ENCODE data around the gene SH2B2. TPM values are rescaled to one million over a fixed set of nuclear protein-coding genes. Genes with fewer than 3 reads are reported as not detected.

The SH2B2 gene
- total and polyA plus RNA-seq, 7 donors: 13.1 to 36.3 (median 27.3) TPM

DNA sequence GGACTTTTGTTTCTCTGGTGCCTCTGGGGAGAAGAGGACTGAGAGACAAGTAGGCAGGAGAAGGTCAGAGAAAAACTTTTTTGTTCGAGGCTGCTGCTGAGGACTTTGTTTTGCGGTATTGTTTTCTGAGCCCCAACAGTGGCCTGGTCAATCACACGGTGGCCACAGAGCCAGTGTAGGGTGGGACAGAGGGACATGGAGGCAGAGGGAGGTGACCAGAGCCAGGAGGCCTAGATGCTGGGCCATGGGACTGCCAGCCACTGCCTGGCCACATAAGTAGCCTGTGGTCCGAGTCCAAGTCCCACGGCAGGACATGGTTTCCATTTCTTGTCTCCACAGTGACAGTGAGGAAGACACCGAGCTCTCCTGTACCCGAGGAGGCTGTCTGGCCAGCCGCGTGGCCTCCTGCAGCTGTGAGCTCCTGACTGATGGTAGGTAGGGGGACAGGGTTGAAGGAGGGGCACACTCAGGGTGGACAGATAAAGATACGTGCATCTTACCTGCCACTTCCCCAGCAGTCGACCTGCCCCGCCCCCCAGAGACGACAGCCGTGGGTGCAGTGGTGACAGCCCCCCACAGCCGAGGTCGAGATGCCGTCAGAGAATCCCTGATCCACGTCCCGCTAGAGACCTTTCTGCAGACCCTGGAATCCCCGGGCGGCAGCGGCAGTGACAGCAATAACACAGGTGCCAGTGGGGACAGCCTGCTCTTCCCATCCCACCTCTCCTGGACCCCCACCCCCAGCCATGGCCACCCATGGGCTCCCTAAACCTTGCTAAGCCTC lies 27.5 kb downstream of the SH2B2 start:
- no peak for ATAC-seq

DNA sequence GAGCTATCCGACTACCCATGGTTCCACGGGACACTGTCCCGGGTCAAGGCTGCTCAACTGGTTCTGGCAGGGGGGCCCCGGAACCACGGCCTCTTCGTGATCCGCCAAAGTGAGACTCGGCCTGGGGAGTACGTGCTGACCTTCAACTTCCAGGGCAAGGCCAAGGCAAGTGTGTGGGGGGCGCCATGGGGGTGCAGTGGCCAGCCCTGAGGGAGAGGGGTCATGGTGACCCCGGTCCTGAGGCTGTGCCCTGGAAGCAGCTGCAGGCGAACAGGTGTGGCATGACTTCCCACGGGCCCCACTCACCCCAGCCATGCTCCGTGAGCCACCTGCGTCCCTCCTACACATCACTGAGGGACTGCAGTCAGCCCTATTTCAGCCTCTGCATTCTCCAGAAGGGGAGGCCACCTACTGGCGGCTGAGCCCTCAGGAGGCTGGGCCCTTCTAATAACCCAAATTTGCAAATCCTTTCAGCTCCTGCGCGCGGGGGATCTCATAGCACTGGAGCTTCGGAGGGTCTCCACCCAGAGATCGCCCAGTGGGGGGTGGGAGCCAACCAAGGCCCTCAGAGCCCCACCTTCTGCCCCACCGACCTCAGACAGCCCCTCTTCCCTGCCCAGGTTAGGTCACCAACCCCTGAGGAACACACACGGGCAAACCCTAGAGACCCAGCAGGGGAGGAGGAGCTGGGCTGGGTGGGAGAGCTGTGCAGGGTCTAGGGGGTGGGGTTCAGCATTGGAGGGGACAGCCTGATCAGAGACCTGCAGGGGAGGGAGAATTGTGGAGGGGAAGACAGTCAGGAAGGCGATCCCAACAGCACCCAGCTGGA lies 30.8 kb downstream of the SH2B2 start:
- intact Hi-C loops (cut with DNase I): loop anchor here in 1 of 2 donors (5.0 kb wide), 1 partner anchor 35 kb away; no protein-coding TSS in a partner anchor
- Histone ChIP-seq H3K4me3 (no peak overlapping the region), H3K27ac (no peak overlapping the region), H3K9me3 (no peaks in the 10 kb centered on the region), H3K4me1 (no peaks in the 10 kb centered on the region), H3K36me3 (ENCODE audit: insufficient read depth in 1 of 2, low read depth in 1 of 2) (peaks cover 0 to 44% of the 10 kb centered on the region in 2 donors), H3K27me3 (ENCODE audit: insufficient read depth in 3 of 3, low read length in 2 of 3) (no peaks in the 10 kb centered on the region)
- TF ChIP-seq, protein P1, sequence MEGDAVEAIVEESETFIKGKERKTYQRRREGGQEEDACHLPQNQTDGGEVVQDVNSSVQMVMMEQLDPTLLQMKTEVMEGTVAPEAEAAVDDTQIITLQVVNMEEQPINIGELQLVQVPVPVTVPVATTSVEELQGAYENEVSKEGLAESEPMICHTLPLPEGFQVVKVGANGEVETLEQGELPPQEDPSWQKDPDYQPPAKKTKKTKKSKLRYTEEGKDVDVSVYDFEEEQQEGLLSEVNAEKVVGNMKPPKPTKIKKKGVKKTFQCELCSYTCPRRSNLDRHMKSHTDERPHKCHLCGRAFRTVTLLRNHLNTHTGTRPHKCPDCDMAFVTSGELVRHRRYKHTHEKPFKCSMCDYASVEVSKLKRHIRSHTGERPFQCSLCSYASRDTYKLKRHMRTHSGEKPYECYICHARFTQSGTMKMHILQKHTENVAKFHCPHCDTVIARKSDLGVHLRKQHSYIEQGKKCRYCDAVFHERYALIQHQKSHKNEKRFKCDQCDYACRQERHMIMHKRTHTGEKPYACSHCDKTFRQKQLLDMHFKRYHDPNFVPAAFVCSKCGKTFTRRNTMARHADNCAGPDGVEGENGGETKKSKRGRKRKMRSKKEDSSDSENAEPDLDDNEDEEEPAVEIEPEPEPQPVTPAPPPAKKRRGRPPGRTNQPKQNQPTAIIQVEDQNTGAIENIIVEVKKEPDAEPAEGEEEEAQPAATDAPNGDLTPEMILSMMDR (IDR thresholded peaks at IDR 0.05): no peak
- ATAC-seq (peak in 2 of 4 donors; percentile 39 to 47), DNase-seq (no peak)
- WGBS, 3 donors: 71 to 78% (median 72%) methylated on average over 24 of the region's 24 CpGs

More for the DNA sequence above, 27.5 kb downstream of the SH2B2 start:
- TF ChIP-seq, protein P1 (IDR thresholded peaks at IDR 0.05): no peak
- Histone ChIP-seq H3K4me1 (no peaks in the 10 kb centered on the region), H3K27me3 (ENCODE audit: insufficient read depth in 3 of 3, low read length in 2 of 3) (no peaks in the 10 kb centered on the region), H3K27ac (no peak overlapping the region), H3K36me3 (ENCODE audit: insufficient read depth in 1 of 2, low read depth in 1 of 2) (peaks cover 0 to 39% of the 10 kb centered on the region in 2 donors), H3K4me3 (no peak overlapping the region), H3K9me3 (no peaks in the 10 kb centered on the region)
- WGBS, 3 donors: 85 to 92% (median 89%) methylated on average over 21 to 22 of the region's 22 CpGs
- no peak for DNase-seq
- intact Hi-C loops (cut with DNase I): no loop called here

DNA sequence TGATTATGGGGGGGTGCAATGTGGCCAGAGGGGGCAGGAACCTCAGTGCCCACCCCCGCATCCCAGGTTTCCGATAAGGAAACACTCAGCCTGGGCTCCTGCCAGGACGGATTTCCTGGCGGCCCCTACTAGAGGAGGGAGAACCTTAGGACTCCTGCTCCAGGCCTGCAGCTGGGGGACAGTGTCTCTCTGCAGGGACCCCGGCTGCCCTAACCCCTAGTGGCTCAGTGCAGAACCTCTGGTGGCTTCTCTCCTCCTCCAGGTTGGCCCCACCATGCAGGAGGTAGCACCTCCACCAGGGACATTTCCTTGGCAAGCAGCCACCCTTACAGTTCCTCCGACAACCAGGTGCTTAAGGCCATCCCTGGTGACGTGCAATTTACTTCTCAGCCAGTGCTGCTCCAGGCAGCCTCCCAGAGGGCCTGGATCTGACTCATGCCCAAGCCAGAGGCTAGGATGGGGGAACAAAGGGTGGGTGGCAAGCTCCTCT lies 31.9 kb downstream of the SH2B2 start:
- H3K27me3 ChIP-seq (ENCODE audit: insufficient read depth in 3 of 3, low read length in 2 of 3): no peaks in the 10 kb centered on the region
- WGBS, 3 donors: 54 to 82% (median 67%) methylated on average over 7 of the region's 7 CpGs
- TF ChIP-seq, protein P1 (IDR thresholded peaks at IDR 0.05): no peak
- H3K36me3 ChIP-seq (ENCODE audit: insufficient read depth in 1 of 2, low read depth in 1 of 2): peaks cover 0 to 44% of the 10 kb centered on the region in 2 donors
- H3K27ac ChIP-seq: no peak overlapping the region
- H3K9me3 ChIP-seq: no peaks in the 10 kb centered on the region
- intact Hi-C loops (cut with DNase I): loop anchor here in 1 of 2 donors (5.0 kb wide), 1 partner anchor 36 kb away; no protein-coding TSS in a partner anchor
- H3K4me3 ChIP-seq: no peak overlapping the region
- ATAC-seq: peak; percentile 28 to 43 (median 36)
- H3K4me1 ChIP-seq: no peaks in the 10 kb centered on the region
- no peak for DNase-seq

DNA sequence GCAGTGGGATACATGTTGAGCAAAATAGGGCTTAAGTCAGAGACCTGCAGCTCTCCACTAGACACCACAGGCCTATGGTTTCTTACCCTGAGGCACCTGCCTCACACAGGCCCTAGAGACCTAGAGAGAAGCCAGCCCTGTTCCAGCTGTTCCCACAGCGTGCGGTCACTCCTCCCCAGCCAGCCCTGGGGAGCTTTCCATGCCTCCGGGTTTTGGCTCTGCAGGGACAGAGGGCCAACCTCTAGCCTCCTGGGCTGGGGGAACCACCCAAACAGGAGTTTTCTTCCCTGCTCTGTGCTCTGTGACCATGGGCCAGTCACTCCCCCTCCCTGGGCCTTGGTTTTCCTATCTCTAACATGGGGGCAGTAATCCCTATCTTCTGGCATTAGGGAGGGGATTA lies 33.0 kb downstream of the SH2B2 start:
- Histone ChIP-seq H3K36me3 (ENCODE audit: insufficient read depth in 1 of 2, low read depth in 1 of 2) (peaks cover 0 to 36% of the 10 kb centered on the region in 2 donors), H3K9me3 (no peaks in the 10 kb centered on the region), H3K4me3 (no peak overlapping the region), H3K27me3 (ENCODE audit: insufficient read depth in 3 of 3, low read length in 2 of 3) (no peaks in the 10 kb centered on the region), H3K27ac (no peak overlapping the region), H3K4me1 (no peaks in the 10 kb centered on the region)
- WGBS, 3 donors: 55 to 72% (median 68%) methylated on average over 3 of the region's 3 CpGs
- intact Hi-C loops (cut with DNase I): loop anchor here in 1 of 2 donors (5.0 kb wide), 1 partner anchor 37 kb away; no protein-coding TSS in a partner anchor
- no peak for DNase-seq
- no peak for ATAC-seq
- TF ChIP-seq, protein P1 (IDR thresholded peaks at IDR 0.05): no peak

Measured in psoas muscle (tissue), 8 donors.